GM18873 (cell line): Measurements from ENCODE around the gene MFSD12.
"Not testable (repeated sequence)": the region's sequence is repeated elsewhere in the genome, so short reads cannot be mapped to it uniquely, and the experiment has no call there.

Source experiments
- ATAC-seq: cut with Tn5 transposase; IDR thresholded peaks from one replicate; pipeline ENCODE4 v1.9.1; 2021; ENCODE audit warnings: mild to moderate bottlenecking, moderate library complexity, moderate number of reproducible peaks; ENCODE audit not compliant: unreplicated experiment, low FRiP score

Gene MFSD12

DNA sequence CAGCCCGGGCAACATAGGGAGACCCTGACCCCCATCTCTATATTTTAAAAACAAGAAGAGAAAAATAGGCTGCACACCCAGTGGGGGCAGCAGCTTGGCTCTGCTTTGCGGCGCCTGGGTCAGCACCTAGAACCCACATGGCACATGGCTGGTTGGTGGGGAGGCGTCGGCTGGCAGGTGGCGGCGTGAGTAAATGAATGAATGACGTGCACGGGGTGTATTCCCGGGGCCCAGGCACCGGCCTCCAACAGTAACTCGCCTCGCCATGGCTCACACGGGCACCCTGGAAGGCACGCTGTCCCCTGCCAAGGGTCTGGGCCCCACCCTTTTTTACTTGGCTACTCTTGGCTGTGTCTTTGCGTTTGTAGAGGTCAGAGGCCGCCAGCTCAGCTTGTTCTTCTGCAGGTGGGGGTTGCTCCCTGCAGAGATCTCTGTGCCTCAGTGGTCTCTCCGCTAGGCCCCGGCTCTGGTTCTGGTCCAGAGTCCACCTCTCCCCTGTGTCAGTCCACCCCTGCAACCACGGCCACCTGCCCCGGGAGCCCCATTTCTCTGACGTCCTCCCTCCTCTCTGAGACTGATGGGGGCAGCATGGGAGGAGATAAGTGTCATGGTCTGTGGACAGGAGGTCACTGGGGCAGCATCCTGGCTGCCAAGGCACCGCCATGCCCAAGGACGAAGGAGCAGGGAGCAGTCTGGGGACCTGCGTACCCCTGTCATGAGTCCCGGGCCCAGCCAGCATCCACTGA is 45.7 kb downstream of the MFSD12 start:
- no peak for ATAC-seq

DNA sequence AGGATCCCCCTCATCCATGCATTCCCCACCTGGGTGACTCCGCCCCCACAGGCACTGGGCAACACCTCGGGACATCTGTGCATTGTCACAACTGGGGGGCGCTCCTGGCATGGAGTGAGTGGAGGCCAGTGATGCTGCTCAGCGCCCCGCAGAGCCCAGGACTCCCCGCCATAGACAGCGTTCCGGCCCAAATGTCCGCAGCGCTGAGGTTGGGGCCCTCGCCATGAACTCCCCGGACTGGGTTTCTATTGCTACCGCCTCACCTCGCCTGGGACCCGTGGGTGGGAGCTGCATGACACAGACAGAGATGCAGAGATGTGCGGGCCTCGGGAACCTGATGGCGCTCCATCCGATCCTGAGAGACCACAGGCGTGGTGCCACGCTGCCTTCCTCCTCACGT is 46.7 kb downstream of the MFSD12 start:
- no peak for ATAC-seq

DNA sequence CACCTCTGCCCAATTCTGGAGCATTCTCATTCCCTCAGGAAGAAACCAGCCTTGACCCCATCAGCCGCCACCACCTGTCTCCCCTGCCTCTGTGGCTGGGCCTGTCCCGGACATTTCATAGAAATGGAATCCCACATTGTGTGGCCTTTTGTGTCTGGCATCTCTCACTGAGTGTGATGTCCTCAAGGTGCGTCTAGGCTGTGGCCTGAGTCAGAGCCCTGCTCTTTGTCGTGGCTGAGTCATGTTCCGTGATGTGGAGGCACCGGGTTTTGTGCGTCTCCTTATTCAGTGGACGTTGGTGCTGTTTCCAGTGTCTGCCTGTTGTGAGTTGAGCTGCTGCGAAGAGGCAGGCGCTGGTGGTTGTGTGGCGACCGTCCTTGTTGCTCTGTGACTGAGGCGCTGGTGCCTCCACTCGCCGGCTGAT is 47.8 kb downstream of the MFSD12 start:
- ATAC-seq = no peak

DNA sequence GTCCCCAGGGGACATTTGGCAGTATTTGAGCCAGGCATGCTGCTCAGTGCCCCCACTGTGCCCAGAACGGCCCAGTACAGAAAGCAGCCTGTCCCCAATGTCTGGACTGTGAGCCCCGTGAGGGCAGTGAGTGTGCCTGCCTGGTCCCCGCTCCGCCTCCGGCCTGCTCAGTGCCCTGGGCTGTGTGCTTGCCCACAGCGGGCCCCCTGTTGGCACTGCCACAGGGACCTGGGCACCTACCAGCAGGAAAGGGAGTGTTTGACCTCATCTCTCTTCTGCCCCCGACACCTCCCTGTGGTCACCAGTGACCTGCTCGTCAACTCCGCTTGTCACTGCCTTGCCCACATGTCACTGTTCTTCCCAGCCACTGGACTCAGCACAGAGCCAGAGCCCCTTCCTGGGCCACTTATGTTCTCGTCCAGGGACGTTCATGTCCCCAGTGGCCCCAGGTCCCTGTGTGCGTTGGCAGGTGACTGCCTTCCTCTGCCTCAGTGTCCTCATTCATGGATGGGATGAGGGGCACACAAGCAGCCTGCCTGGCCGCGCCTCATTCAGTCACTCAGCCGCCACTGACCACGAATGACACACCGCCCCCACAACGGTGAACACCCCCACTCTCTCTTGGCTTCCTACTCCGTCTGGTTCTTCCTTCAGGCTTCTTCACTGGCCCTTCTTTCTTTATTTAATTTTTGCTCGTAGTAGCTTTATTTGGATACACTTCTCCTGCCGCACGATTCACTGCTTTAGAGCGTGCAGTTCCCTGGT is 48.4 kb downstream of the MFSD12 start:
- ATAC-seq = no peak

DNA sequence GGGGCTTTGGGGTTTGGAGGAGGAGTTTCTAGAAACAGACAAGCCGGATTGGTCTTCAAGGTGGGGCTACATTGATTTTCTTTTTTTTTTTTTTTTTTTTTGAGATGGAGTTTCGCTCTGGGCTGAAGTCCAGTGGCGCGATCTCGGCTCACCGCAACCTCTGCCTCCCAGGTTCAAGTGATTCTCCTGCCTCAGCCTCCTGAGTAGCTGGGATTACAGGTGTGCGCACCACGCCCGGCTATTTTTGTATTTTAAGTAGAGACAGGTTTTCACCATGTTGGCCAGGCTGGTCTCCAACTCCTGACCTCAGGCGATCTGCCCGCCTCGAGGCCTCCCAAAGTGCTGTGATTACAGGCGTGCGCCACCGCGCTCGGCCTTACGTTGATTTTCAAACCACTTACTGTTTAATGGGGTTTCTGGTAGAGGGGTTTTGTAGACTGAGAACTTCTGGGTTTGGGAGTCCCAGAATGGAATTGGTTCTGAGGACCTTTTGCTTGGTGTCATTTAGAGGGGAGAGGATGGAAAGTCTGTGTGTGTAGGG is 49.2 kb downstream of the MFSD12 start:
- not testable (repeated sequence) for ATAC-seq

DNA sequence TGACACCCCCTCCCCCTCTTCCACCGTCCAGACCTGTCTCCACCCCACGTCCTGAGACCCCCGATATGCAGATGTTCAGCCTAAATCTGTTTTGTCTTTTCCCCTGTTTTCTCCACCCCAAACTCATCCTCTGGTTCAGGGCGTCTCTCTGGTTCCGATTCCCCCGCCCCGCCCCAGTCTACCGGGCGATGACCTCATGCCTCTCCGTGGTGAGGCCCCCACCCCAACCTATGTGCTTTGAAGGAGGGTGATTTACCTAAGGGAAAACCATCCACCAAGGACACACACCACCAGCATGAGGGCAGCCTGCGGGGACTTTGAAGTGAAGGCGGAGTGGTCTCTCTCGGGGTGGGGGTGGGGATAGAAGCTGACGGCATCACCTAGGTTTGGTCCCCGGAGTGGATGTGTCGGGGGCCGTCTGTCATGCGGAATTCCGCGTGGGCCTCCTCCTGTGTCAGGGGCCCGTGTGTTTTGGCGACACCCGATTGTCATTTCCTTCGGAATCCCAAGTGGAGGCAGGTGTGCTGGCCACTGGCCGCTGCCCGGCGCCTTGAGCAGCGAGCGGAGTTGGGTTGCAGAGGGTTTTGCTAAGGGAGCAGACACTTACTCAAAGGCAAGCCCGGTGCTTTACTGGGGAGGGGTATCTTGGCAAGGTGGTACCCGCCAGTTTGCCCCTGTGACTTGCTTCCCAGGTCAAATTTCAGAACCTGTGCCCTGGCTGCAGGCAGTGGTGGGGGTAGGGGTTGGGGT is 49.8 kb downstream of the MFSD12 start:
- ATAC-seq = no peak

DNA sequence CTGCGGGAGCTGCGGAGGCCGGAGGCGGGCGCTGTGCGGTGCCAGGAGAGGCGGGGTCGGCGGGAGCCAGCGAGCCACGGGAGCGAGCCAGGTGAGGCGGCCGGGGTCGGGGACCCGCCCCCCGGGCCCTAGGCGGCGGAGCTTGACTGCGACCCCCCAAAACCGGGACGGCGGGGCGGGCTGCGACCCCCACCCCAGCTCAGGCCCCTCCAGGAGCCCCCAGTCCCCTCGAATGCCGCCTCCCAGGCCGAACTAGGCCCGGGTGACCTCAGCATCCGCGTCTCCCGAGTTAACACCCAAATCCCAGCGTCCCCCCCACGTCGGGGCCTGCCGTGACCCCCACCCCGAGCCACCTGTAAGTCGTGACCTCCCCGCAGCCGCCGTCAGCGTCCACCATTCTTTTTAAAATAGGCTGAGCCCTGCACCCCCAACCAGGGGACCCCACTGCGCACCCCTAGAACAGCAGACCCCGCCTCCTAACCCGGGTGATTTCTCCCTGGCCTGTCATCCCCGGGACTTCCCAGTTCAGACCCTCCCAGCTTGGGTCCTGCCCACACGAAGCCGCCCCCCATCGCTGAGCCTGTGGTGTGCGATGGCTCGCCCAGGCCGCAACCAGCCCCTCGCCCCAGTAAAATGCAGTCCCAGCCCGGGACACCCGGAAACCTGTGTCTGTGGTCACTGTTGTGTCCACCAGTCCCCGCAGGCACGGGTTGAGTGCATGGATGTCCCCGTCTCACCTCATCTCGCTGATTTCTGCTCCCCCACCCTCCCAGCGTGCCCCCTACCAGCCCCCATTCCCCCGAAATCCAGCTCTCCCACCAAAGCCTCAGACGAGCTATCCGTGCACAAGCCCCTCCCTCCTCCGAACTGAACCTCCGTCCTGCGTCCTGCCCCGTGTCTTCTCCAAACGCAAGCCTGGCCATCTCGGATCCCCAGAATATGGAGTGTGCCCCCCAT is 50.7 kb downstream of the MFSD12 start:
- peak; percentile 23 for ATAC-seq

DNA sequence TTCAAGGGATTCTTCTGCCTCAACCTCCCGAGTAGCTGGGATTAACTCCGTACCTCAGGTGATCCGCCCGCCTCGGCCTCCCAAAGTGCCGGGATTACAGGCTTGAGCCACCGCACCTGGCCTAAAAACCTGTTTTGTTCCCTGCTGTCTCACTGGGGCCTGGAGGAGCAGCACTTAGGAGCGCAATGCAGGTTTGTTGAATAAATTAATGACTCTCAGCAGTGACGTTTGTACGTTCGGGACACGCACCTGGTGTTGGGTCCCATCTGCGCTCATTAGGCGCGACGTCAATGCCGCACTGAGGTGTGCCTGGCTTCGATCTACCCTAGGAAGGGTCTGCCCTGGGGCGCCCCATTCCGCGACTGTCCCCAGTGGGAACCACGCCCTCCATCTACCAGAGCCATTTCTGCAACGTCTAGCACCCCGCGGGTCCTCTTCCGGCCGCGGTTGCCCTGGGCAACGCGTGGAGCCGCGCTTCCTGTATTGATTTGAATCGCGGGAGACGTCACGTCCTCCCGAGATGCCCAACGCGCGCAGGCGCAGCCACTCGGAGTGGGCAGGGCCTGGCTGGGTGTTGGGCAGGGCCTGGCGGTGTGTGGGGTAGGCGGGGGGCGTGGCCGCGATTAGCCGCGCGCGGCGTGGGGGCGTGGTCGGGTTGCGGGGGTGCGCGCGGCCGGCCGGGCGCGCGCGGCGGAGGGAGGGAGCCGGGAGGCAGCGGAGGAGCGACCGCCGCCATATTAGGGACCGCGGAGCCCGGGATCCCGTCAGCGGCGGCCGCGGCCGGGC is 51.6 kb downstream of the MFSD12 start, which contains the start of gene FZR1:
TSS of gene FZR1 (plus strand) at position 714 of the 786 bp plus-strand sequence. CDS start 16,679 bp downstream, outside the sequence.
- ATAC-seq = peak; percentile 77

DNA sequence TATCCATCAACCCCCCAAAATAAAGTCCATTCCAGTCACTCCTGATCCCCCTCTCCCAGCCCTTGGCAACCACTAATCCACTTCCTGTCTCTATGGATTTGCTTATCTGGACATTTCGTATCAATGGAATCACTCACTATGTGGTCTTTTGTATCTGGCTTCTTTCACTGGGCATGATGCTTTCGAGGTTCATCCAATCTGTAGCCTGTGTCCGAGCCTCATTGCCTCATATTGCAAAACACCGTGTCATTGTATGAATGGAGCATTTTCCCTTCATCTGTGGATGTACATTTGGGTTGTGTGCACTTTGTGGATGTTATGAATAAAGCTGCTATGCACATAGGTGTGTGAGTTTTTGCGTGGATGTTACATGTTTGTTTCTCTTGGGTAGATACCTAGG is 52.7 kb downstream of the MFSD12 start:
- ATAC-seq = no peak

DNA sequence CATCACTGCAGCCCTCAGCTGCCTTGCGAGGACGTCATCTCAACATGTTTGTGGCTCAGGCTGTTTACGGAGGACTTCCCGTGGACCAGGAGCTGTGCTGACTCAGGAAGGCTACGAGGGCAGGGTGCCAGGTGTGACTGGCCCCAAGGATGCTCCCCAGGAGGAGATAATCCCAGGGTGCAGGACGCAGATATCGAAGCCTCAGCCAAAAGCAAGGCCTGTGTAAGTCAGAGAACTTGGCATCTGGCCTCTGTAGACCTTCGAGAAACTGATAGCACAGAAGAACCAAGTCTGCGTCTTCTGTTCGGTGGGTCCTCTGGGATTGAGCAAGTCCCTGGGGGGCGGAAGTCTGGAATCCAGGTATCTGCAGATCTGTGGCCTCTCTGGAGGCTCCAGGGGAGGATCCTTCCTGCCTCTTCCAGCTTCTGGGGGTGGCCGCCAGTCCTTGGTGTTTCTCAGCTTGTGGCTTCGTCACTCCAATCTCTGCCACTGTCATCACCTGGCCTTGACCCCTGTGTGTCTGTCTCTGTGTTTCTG is 54.3 kb downstream of the MFSD12 start:
- no peak for ATAC-seq

DNA sequence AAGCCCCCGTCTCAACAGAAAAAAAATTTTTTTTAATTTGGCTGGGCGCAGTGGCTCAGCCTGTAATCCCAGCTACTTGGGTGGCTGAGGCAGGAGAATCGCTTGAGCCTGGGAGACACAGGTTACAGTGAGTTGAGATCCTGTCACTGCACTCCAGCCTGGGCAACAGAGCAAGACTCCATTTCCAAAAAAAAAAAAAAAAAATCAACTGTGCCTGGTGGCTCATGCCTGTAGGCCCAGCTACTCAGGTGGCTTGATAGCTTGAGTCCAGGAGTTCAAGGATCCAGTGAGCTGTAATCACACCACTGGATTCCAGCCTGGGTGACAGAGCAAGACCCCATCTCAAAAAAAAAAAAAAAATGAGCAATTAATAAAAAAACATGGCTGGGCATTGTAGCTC is 55.6 kb downstream of the MFSD12 start:
- no peak for ATAC-seq

DNA sequence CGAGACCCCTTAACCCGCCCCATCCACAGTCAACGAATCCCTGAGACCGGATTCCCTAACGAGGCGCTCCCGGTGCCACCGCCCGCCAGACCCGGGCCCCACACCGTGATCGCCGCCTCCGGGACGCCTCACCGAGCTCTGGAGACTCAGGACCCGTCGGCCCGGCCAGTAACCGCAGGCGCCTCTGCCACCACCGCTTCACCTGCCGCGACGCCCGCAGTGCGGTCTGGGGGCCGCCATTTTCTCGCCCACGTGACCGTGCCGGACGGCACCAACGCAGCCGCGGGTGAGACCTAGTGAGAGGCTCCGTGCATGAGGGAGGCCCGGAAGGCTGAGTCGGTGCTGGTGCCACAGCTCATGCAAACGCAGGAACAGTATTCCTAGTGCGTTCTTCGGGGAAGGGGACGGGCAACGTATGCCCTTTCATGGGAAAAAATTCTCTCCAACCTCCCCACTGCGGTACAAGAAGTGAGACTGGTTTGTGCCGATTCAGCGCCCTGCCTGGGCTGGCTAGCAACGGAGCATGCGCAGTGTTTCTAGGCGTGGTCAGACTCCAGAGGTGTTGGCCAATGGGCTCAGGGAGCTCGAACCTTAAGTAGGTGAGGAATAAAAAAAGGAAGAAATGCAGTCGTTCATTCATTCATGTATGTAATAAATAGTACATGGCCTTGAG is 56.8 kb downstream of the MFSD12 start, which contains the start of gene DOHH:
TSS of gene DOHH (minus strand) at position 246 of the 673 bp plus-strand sequence. CDS start 3,860 bp downstream, outside the sequence.
- peak; percentile 72 for ATAC-seq

DNA sequence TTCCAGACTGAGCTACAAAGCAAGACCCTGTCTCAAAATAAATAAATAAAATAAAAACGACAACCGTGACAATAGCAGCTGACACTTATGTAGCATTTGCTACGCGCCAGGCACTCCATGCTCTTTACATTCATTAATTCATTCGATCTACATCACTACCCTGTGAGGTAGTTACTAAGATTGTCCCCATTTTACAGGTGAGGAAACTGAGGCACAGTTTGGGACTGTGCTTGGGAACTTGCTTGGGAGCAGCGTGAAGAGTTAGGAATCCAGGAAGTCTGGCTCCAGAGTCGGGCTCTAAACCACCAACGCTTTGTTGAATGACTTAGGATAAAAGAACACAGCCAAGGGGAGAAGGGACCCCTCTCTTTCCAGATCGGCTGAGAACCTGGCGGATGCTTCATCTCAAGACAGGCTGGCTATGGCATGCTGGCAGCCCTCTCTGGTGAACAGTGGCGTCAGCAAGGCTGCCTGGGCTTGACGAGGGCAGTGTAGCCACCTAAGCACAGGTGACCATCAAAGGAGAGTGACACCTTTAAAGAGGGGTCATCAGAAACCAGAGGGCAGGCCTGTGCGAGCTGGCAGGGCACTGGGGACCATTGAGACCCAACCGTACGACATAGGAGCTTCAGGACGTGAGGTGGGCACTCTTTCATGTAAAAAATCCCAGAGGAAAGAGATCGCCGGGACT is 57.5 kb downstream of the MFSD12 start:
- no peak for ATAC-seq

DNA sequence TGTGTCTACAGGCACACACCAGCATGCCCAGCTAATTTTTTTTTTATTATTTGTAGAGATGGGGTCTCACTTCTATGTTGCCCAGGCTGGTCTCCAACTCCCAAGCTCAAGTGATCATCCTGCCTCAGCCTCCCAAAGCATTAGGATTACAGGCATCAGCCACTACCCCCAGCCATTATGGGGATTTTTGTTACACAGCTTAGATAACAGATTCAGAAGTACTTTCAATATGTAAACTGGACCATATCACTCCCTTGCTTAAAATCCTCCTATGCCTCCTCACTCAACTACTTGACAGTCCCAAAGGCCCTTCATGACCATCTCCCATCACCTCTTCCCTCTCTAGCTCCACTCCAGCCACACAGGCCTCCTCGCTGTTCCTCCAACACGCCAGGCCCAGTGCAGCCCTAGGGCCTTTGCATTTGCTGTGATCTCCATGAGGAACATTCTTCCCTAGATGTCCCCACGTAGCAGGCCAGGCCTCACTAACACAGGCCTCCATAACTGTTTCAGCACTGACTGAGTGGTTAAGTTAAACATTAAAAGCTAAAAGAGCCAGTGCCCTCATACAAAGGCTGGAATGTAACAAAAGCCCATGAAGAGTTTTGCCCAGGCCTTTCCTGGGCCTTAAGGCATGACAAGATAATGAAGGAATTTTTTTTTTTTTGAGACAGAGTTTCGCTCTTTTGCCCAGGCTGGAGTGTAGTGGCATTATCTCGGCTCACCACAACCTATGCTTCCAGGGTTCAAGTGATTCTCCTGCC is 59.4 kb downstream of the MFSD12 start:
- no peak for ATAC-seq

DNA sequence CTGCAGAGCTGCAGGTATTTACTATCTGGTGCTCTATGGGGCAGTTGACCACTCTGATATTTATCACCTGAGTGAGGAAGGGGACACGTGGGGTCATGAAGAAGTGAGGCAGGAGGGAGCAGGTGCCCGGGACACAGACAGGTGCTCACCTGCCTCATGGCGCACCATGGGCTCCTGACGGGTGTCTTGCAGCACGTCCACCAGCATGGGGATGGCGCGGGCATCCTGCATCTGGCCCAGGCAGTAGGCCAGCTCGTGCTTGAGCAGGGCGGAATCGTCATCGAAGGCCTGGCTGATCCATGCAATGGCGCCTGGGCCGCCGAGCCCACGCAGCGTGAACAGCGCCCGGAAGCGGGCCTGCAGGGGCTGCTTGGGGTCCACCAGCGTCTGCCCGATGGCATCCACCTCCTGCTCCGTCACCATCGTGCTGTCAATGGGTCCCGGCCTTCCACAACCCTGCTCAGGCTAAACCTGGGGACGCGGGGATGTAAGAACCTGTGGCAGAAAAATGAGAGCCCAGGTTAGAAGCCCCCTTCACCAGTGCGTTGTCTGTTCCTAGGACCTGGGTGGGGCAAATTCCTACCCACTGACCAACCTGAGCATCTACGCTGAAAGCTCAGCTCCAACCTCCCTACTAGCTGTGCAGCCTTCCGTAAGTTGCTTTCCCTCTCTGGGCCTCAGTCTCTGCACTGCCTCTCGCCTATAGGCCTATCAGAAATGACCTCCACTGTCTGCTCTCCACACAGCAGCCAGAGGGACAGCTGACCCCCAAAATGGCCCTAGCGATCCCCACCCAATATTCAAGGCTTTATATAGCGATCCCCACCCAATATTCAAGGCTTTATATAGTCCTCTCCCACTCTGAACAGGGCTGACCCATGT is 60.8 kb downstream of the MFSD12 start:
- ATAC-seq = no peak

DNA sequence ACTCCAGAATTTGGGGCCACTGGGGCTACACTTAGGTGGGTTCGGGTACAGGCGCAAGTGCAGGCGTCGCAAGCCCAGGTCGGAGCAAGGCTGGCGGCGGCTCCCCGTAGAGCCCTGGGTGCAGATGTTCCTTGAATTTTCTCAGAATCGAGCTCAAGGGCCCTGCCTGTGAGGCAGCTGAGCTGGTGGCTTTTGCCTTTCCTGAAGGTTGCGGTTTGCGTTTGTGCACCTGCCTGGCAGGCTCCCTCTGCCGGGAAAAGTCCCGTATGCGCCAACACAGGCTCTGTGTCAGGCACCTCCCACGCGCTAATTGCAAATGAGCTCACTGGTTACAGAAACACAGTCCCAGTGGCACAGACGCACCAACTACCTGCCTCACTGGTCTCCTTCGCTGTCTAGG is 62.8 kb downstream of the MFSD12 start:
- ATAC-seq = no peak
